ENCODE measurements around the gene SEC61A1.

GRCh38 chr3:128012050-128012449 is 40.2 kb upstream of the SEC61A1 start:
- no peak for TF ChIP-seq POLR2AphosphoS5 (IDR thresholded peaks at IDR 0.05; ENCODE audit: low read depth, low read length)
- TF ChIP-seq CTCF (IDR thresholded peaks at IDR 0.05) = no peak
- no peak for TF ChIP-seq TCF7L2 (IDR thresholded peaks at IDR 0.05; ENCODE audit: low read depth, low read length)
- TF ChIP-seq REST (IDR thresholded peaks at IDR 0.05; ENCODE audit: insufficient read depth in 1 of 2, low read depth in 2 of 2, low read length in 1 of 2) = no peak
- no peak for TF ChIP-seq SIN3A (IDR thresholded peaks at IDR 0.05; ENCODE audit: borderline replicate concordance, insufficient read depth, low read depth, low read length)
